Skin of body (tissue), 2 donors: ENCODE results near the gene SACM1L. TPM values are rescaled to one million over a fixed set of nuclear protein-coding genes. Genes with fewer than 3 reads are reported as not detected.
"Not testable (repeated sequence)": the region's sequence is repeated elsewhere in the genome, so short reads cannot be mapped to it uniquely, and the experiment has no call there.

Experiments used
- DNase-seq: peaks from one replicate; lab custom pipeline; 2025; lab: John Stamatoyannopoulos, UW
- total RNA-seq: library from RNA; depleted of rRNA; stranded (reverse); fragments of >200 nt; gene quantifications from one replicate; pipeline ENCODE4 v1.2.3, GENCODE V29; 2014

Gene SACM1L
- total RNA-seq, 1 donor from 2014 or later, result 45.5 TPM

- DNase-seq, result no peak
Observed at GRCh38 chr3:45692866-45693265, 3.7 kb downstream of the SACM1L start.

- DNase-seq, result no peak
Observed at GRCh38 chr3:45693941-45694521, 4.8 kb downstream of the SACM1L start.

- not testable (repeated sequence) for DNase-seq
Observed at GRCh38 chr3:45695166-45695565, 6.0 kb downstream of the SACM1L start.

GRCh38 chr3:45700570-45701073, 11.4 kb downstream of the SACM1L start:
- no peak for DNase-seq

GRCh38 chr3:45701172-45701867, 12.1 kb downstream of the SACM1L start:
- no peak for DNase-seq

- no peak for DNase-seq
Observed at GRCh38 chr3:45704301-45704943, 15.2 kb downstream of the SACM1L start.

GRCh38 chr3:45705839-45706808, 16.9 kb downstream of the SACM1L start:
- no peak for DNase-seq

- DNase-seq, result no peak
Observed at GRCh38 chr3:45711931-45712330, 22.7 kb downstream of the SACM1L start.

- no peak for DNase-seq
Observed at GRCh38 chr3:45712434-45713110, 23.4 kb downstream of the SACM1L start.

- no peak for DNase-seq
Observed at GRCh38 chr3:45715945-45716344, 26.7 kb downstream of the SACM1L start.

GRCh38 chr3:45716790-45717336, 27.7 kb downstream of the SACM1L start:
- DNase-seq, result no peak

GRCh38 chr3:45719655-45720487, 30.7 kb downstream of the SACM1L start:
- DNase-seq, result peak; percentile 2

GRCh38 chr3:45724911-45725310, 35.7 kb downstream of the SACM1L start:
- DNase-seq, result no peak

- DNase-seq, result no peak
Observed at GRCh38 chr3:45729614-45730013, 40.4 kb downstream of the SACM1L start.

GRCh38 chr3:45730409-45731154, 41.4 kb downstream of the SACM1L start:
- no peak for DNase-seq

GRCh38 chr3:45736707-45737106, 47.5 kb downstream of the SACM1L start:
- no peak for DNase-seq

- DNase-seq, result no peak
Observed at GRCh38 chr3:45737234-45737633, 48.0 kb downstream of the SACM1L start.

- DNase-seq, result no peak
Observed at GRCh38 chr3:45739991-45740390, 50.8 kb downstream of the SACM1L start.

GRCh38 chr3:45741247-45741646, 52.1 kb downstream of the SACM1L start:
- DNase-seq, result no peak
